GM21619 (cell line): ENCODE results near the gene KCNJ16.

Experiments
- ATAC-seq: cut with Tn5 transposase; IDR thresholded peaks from one replicate; pipeline ENCODE4 v1.9.1; 2021; ENCODE audit not compliant: unreplicated experiment

KCNJ16 gene

GRCh38 chr17:70067134-70067533, 7.9 kb upstream of the KCNJ16 start:
- ATAC-seq, result no peak

GRCh38 chr17:70070305-70071027, 4.6 kb upstream of the KCNJ16 start:
- no peak for ATAC-seq

GRCh38 chr17:70071127-70071526, 3.9 kb upstream of the KCNJ16 start:
- no peak for ATAC-seq

GRCh38 chr17:70071620-70072019, 3.4 kb upstream of the KCNJ16 start:
- ATAC-seq, result no peak

GRCh38 chr17:70072546-70073309, 2.3 kb upstream of the KCNJ16 start:
- no peak for ATAC-seq

- no peak for ATAC-seq
Measured at GRCh38 chr17:70073310-70073709, 1.7 kb upstream of the KCNJ16 start.

- ATAC-seq, result no peak
Measured at GRCh38 chr17:70073799-70074198, 1.2 kb upstream of the KCNJ16 start.

- no peak for ATAC-seq
Measured at GRCh38 chr17:70074236-70074830, 692 bp upstream of the KCNJ16 start.

- no peak for ATAC-seq
Measured at GRCh38 chr17:70076189-70076588, 1.2 kb downstream of the KCNJ16 start.

- ATAC-seq, result no peak
Measured at GRCh38 chr17:70076831-70077230, 1.8 kb downstream of the KCNJ16 start.

- ATAC-seq, result no peak
Measured at GRCh38 chr17:70078549-70078948, 3.5 kb downstream of the KCNJ16 start.

GRCh38 chr17:70078994-70079531, 4.0 kb downstream of the KCNJ16 start:
- ATAC-seq, result no peak

GRCh38 chr17:70080541-70081347, 5.7 kb downstream of the KCNJ16 start:
- ATAC-seq, result no peak

- ATAC-seq, result no peak
Measured at GRCh38 chr17:70081885-70082284, 6.9 kb downstream of the KCNJ16 start.

GRCh38 chr17:70084476-70084875, 9.5 kb downstream of the KCNJ16 start:
- no peak for ATAC-seq

- no peak for ATAC-seq
Measured at GRCh38 chr17:70086516-70086915, 11.5 kb downstream of the KCNJ16 start.

GRCh38 chr17:70089513-70090148, 14.6 kb downstream of the KCNJ16 start:
- ATAC-seq, result no peak

- no peak for ATAC-seq
Measured at GRCh38 chr17:70091005-70091568, 16.1 kb downstream of the KCNJ16 start.

GRCh38 chr17:70091696-70092095, 16.7 kb downstream of the KCNJ16 start:
- ATAC-seq, result no peak

- ATAC-seq, result no peak
Measured at GRCh38 chr17:70093163-70093562, 18.1 kb downstream of the KCNJ16 start.
